HUES48 (cell line): ENCODE results near the gene BCAS3.
A peak's percentile ranks its signal among the peaks of the same experiment; 100 is the strongest.

Source experiments
- H3K27ac ChIP-seq: one replicate; pipeline ENCODE4 v1.7.0; 2013; ENCODE audit warnings: low read depth, low read length, inconsistent platforms
- H3K27me3 ChIP-seq: 2 replicates; pipeline ENCODE4 v1.6.1; 2013; ENCODE audit warnings: mild to moderate bottlenecking, low read length; ENCODE audit not compliant: control insufficient read depth, insufficient read depth
- H3K36me3 ChIP-seq: 2 replicates; pipeline ENCODE4 v1.6.1; 2013; ENCODE audit warnings: low read length; ENCODE audit not compliant: control insufficient read depth, insufficient read depth
- H3K4me1 ChIP-seq: 2 replicates; pipeline ENCODE4 v1.6.1; 2013; ENCODE audit warnings: mild to moderate bottlenecking, low read length; ENCODE audit not compliant: control insufficient read depth, insufficient read depth
- H3K4me3 ChIP-seq: 2 replicates; pipeline ENCODE4 v1.5.1; 2013; ENCODE audit warnings: mild to moderate bottlenecking, low read depth, low read length
- H3K9ac ChIP-seq: 2 replicates; pipeline ENCODE4 v1.6.1; 2013; ENCODE audit warnings: mild to moderate bottlenecking, low read depth, low read length, moderate library complexity
- H3K9me3 ChIP-seq: 2 replicates; pipeline ENCODE4 v1.6.1; 2013; ENCODE audit warnings: low read length; ENCODE audit not compliant: control insufficient read depth, insufficient read depth

Gene BCAS3

DNA sequence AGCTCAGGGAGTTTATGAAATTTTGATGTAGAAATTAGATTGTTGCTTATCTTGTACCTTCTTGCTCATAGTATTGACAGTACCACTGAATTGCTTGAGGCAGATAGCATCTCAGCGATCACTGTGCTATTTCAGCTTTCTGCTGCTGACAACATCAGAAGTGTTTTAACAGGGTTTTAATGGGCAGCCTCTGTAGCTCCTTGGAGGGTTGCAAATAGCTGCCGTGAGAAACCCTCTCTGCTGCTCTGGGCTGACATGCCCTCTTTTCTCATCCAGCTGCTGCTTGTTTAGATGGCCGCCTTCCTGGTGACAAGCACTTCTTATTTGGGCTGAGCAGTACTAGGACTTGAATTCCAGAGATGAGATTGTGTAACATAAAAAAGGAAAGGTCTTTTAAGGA lies 541.8 kb downstream of the BCAS3 start:
- Histone ChIP-seq H3K27me3 (no peaks in the 10 kb centered on the region), H3K9me3 (no peaks in the 10 kb centered on the region), H3K9ac (no peak overlapping the region), H3K4me1 (peaks cover 5% of the 10 kb centered on the region; the same call in 1 of the 2 replicates), H3K36me3 (no peaks in the 10 kb centered on the region), H3K27ac (no peak overlapping the region), H3K4me3 (no peak overlapping the region)

DNA sequence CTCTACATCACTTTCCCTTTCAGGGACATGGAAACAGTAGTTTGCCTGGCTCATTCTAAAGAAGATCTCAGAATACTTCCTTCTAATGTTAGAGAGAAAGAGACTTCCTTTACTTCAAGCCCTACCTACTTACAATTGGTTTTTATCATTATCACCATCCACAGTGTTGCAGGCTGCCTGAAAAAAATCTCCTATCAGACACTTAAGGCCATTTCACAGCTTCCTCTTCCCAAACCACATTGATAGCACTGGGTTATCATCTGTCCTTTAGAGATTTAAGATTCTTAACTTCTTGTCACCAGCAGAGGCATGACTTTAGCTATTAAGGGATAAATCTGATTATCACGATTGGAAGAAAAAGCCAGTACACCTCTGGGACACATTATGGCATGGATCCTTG lies 543.5 kb downstream of the BCAS3 start:
- H3K36me3 ChIP-seq, result no peaks in the 10 kb centered on the region
- H3K9ac ChIP-seq, result no peak overlapping the region
- no peak overlapping the region for H3K27ac ChIP-seq
- no peaks in the 10 kb centered on the region for H3K27me3 ChIP-seq
- peaks cover 5% of the 10 kb centered on the region; the same call in 1 of the 2 replicates for H3K4me1 ChIP-seq
- no peak overlapping the region for H3K4me3 ChIP-seq
- no peaks in the 10 kb centered on the region for H3K9me3 ChIP-seq

DNA sequence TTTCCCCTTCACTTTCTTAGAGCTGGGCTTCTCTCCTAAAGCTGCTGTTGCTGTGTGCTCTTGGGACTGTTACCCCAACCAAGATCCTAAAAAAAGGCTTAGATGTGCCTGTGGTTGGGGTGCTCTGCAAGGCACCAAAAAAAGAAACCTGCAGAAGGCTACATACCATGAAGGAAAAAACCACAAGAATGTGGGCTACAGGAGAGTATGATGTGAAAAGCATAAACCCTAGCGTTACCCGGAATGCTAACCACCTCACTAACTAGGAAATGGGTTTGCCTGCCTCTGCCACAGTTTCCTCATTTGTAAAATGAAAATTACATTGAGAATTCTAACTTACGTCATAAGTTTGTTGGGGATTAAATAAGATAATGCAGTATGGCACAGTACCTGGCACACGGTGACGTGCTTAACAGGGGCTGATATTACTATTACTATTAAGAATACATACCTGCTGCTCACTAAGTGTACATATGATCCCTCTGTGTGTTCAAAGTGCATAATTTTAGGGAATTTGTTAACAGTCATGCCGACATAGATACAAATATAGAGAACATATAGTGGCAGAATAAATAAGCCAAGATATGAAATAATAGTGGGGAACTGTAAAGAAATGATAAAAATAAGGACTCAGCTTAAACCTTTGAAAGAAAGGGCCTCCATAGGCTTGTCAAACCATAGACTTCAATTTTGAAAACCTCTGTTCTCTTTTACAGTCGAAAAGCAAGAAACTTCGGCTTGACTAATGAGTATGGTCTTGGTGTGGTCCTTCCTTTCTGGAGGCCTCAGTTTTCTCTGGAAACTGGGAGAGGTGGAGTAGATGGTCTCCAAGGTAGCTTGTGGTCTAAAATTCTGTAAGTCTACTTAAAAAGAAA lies 544.2 kb downstream of the BCAS3 start:
- Histone ChIP-seq H3K27ac (no peak overlapping the region), H3K27me3 (no peaks in the 10 kb centered on the region), H3K4me3 (no peak overlapping the region), H3K36me3 (no peaks in the 10 kb centered on the region), H3K9me3 (no peaks in the 10 kb centered on the region), H3K4me1 (peaks cover 5% of the 10 kb centered on the region; the same call in 1 of the 2 replicates), H3K9ac (no peak overlapping the region)

DNA sequence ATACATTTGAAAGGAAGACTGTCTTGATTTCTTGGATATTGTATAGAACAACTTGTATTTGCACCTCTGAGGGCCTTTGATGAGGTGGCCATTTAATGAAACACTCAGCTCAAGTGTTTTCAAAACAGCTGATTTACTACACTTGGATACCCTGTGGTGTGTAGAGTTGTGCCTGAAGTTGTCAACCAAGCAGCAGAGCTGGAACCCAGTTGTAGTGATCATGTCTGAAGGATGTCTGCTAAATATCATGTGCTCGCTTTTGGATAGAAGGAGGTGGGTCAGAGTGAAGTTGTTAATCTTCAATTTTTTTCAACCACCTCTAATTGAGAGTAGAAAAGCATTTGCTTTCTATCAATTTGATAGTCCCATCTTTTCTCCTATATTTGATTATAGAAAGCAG lies 546.1 kb downstream of the BCAS3 start:
- no peak overlapping the region for H3K27ac ChIP-seq
- H3K27me3 ChIP-seq, result no peaks in the 10 kb centered on the region
- no peaks in the 10 kb centered on the region for H3K36me3 ChIP-seq
- H3K4me3 ChIP-seq, result no peak overlapping the region
- H3K9ac ChIP-seq, result no peak overlapping the region
- peaks cover 5% of the 10 kb centered on the region; the same call in 1 of the 2 replicates for H3K4me1 ChIP-seq
- H3K9me3 ChIP-seq, result no peaks in the 10 kb centered on the region

DNA sequence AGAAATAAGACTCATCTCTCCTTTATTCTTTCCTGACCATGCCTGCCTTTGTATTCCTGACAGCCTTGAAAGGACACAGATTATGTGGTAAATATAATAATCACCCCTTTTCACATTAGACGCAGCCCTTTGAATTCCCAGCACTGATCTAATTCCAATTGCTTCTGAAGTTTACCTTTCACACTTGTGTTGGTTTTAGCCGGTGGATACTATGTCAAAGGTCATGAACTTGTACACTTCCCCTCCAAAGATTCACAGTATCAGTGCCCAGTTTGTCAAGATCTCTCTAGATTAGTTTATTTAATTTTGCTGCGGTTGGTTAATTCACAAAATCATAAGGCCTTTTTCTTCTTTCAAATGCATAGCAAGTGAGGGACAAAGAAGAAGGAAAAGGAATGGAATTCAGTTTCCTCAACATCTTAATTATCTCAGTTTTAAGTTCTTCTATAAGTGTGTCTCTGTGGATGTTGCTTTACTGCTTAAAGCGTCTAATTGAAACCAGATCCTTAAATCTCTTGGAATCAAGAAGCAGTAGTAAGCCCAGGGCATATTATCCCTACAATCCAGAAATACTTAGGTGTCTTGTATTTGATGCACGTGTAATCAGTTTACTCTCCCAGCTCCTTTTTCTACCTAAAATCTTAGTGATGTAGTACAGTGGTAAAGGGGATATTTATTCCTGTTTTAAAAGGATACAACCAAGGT lies 547.7 kb downstream of the BCAS3 start:
- Histone ChIP-seq H3K27me3 (no peaks in the 10 kb centered on the region), H3K36me3 (no peaks in the 10 kb centered on the region), H3K4me1 (0 out of 2 replicates have a peak, but pooled peaks cover 5% of the 10 kb centered on the region), H3K9me3 (no peaks in the 10 kb centered on the region), H3K27ac (no peak overlapping the region), H3K4me3 (no peak overlapping the region), H3K9ac (no peak overlapping the region)

DNA sequence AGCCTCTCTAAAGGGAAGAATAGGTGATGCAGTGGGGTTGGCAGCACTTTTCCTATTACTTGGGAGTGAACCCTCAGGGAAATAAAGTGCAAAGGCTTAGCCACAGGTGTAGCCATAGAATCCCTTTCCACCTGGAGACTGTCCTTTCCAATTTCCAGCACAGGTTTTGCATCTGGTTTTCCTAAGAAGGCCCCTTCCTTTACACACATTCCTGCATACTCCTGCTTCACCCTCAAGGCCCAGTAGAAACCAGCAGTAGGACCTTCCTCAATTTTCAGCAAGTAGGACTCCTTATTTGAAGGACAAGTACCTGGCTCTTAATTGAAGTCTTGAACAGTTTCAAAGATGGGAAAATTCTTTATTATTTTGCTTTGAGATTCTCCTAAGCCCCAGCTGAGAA lies 550.2 kb downstream of the BCAS3 start:
- no peaks in the 10 kb centered on the region for H3K27me3 ChIP-seq
- H3K27ac ChIP-seq, result no peak overlapping the region

DNA sequence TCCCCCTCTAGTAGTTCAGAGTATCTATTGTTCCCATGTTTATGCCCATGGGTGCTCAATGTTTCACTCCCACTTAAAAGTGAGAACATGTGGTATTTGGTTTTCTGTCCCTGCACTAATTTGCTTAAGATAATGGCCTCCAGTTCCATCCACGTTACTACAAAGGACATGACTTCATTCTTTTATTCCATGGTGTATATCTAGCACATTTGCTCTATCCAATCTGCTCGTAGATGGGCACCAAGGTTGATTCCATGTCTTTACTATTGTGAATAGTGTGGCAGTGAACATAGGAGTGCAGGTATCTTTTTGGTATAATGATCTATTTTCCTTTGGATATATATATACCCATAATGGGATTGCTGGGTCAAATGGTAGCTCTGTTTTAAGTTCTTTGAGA lies 552.8 kb downstream of the BCAS3 start:
- no peaks in the 10 kb centered on the region for H3K9me3 ChIP-seq
- H3K9ac ChIP-seq, result no peak overlapping the region
- no peaks in the 10 kb centered on the region for H3K36me3 ChIP-seq
- H3K4me1 ChIP-seq, result peaks cover 22% of the 10 kb centered on the region
- no peaks in the 10 kb centered on the region for H3K27me3 ChIP-seq
- no peak overlapping the region for H3K27ac ChIP-seq
- H3K4me3 ChIP-seq, result no peak overlapping the region

More for the DNA sequence above, 550.2 kb downstream of the BCAS3 start:
- Histone ChIP-seq H3K9ac (no peak overlapping the region), H3K9me3 (no peaks in the 10 kb centered on the region), H3K36me3 (no peaks in the 10 kb centered on the region), H3K4me1 (0 out of 2 replicates have a peak, but pooled peaks cover 5% of the 10 kb centered on the region), H3K4me3 (no peak overlapping the region)

DNA sequence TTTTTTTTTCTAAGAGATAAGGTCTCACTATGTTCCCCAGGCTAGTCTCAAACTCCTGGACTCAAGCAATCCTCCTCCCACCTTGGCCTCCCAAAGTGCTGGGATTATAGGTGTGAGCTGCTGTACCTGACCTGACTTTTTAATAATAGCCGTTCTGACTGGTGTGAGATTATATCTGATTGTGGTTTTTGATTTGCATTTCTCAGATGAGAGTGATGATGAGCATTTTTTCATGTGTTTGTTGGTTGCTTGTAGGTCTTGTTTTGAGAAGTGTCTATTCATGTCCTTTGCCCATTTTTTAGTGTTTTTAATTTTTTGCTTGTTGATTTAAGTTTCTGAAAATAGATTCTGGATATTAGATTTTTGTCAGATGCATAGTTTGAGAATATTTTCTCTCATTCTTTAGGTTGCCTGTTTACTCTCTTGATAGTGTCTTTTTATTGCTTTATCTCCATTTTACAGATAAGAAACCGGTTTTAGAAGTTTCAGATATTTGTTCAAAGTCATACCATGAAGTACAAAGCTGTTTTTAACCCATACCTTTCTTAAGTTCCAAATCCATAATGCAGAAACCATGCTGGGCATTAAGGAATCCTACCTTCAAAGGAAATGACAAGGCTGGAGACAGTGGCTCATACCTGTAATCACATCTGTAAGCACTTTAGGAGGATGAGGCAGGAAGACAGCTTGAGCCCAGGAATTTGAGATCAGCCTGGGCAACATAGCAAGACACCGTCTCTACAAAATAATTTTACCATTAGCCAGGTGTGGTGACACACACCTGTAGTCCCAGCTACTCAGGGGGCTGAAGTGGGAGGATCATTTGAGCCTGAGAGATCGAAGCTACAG lies 553.5 kb downstream of the BCAS3 start:
- no peak overlapping the region for H3K4me3 ChIP-seq
- H3K27ac ChIP-seq, result no peak overlapping the region
- H3K36me3 ChIP-seq, result no peaks in the 10 kb centered on the region
- no peak overlapping the region for H3K9ac ChIP-seq
- H3K9me3 ChIP-seq, result no peaks in the 10 kb centered on the region
- peaks cover 28% of the 10 kb centered on the region for H3K4me1 ChIP-seq
- no peaks in the 10 kb centered on the region for H3K27me3 ChIP-seq

DNA sequence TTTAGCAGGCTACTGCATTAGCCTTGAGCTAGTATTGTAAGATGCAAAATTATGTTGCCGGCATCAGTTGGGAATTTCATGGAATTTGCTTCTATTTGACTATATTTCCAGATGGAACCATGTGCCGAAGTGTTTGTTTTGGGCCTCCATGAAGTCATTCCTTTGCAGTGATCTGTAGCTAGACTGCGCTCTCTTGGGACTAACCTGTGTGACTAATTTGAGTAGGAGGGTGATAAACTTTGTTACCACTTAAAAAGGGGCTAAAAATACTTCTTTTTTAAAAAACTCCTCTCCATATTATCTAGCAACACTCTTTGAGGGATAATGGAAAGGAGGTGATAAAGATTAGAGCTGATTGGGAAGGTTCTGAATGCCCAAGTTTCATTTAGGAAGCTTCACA lies 555.2 kb downstream of the BCAS3 start:
- Histone ChIP-seq H3K9me3 (0 out of 2 replicates have a peak, but pooled peaks cover 6% of the 10 kb centered on the region), H3K27me3 (no peaks in the 10 kb centered on the region), H3K36me3 (no peaks in the 10 kb centered on the region), H3K9ac (no peak overlapping the region), H3K4me1 (peaks cover 27% of the 10 kb centered on the region), H3K4me3 (no peak overlapping the region), H3K27ac (no peak overlapping the region)

DNA sequence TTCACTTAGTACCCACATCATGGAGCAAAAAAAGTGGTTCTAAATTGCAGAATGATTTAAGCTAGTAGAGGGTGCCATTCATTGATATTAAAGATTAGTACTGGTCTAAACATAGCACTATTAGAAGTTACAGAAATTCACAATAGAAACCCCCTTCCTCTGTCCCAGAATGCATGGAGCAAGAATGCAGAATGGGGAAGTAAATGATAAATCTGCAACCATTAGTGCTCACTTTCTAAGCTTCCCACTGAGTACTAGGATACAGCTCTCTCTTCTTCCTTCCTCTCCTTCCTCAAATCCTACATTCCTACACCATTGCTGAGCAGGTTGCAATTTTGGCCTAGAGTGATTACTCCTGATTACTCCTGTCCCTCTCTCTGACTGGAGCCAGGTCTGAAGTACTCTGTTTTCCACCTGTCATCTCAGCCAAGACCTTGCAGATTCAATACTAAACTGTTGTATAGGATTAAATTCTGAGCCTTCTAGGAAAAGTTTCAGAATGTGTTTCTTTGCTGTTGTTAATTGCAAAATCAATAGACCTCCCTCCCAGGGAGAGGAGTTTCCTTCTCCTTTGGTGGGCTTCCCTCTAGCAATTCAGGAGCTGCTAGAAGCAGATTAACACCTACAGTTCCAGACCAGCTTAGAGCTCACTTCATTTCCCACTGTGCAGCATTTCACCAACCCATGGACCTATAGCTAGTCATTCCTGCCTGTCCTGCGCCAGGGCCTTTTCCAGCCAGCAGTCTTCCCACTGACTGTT lies 556.5 kb downstream of the BCAS3 start:
- H3K27ac ChIP-seq, result peak overlapping the region; percentile 66
- no peaks in the 10 kb centered on the region for H3K36me3 ChIP-seq
- no peaks in the 10 kb centered on the region for H3K27me3 ChIP-seq
- H3K9me3 ChIP-seq, result 0 out of 2 replicates have a peak, but pooled peaks cover 6% of the 10 kb centered on the region
- H3K4me3 ChIP-seq, result no peak overlapping the region
- H3K4me1 ChIP-seq, result peaks cover 23% of the 10 kb centered on the region
- H3K9ac ChIP-seq, result no peak overlapping the region; the same call in 1 of the 2 replicates
